GM21737 (cell line): Measurements from ENCODE around the gene TFIP11.

Experiments used
- ATAC-seq: cut with Tn5 transposase; IDR thresholded peaks from one replicate; pipeline ENCODE4 v1.9.1; 2021; ENCODE audit warnings: mild to moderate bottlenecking, moderate library complexity; ENCODE audit not compliant: unreplicated experiment

TFIP11 gene

DNA sequence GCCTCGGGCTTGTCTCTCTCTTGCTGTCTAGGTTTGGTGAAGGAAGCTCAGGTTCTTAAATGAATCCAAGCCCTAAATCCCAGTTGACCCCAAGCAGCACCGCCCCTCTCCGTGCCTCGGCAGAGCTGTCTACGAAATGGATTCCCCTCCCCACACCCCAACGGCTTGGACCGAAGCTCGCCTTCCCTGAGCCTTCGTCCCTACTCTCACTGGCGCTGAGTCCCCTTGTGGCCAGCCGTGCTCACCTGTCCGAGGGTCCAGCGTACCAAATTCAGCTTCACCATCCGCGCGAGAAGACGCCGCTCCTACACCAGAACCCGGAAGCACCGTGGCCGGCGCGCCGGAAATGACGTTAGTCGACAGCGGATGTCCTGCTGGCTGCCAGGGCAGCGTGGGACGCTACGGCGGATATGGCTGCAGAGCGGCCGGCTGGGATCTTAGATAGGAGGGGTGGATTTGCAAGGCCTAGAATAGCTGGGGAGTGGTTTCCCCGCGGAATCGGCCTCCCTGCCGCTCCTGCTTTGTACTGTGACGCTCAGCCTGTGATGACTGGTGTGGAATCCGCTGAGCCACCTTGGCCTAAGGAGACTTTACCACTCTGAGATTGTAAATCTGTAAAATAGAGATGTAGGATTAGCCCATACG, at the start of gene TFIP11:
TSS of gene TFIP11 (minus strand) at position 325 of the 645 bp plus-strand sequence. CDS start 2,201 bp downstream, outside the sequence.
- peak; percentile 95 for ATAC-seq

DNA sequence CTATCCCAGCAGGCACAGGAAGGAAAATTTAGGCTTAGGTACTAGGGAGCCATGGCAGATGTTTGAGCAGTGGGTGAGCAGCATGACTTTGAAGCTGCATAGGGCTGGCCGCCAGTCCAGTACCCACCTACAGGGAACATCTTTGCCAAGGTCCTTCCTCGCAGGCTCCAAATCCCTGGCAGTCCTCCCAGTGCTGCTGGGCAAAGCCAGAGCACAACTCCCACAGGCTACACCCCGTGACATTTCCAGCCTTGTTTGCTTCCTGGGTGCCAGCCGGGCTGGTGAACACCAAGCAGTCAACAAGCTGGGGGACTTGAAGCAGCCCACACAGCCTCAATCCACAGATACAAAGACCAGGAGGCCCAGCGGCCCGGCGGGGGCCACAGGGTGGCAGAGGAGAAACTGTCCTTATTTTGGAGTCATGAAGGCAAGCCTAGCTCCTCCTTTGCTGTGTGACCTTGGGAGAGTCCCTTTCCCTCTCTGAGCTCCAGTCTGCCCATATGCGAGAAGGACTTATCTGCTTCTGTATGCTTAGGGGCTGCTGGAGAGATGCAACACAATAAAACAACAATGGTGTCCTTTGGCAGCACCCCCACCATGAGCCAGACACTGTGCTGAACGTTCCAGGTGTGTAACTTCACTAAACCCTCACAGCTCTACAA, 49.6 kb upstream of the TFIP11 start:
- ATAC-seq, result no peak

DNA sequence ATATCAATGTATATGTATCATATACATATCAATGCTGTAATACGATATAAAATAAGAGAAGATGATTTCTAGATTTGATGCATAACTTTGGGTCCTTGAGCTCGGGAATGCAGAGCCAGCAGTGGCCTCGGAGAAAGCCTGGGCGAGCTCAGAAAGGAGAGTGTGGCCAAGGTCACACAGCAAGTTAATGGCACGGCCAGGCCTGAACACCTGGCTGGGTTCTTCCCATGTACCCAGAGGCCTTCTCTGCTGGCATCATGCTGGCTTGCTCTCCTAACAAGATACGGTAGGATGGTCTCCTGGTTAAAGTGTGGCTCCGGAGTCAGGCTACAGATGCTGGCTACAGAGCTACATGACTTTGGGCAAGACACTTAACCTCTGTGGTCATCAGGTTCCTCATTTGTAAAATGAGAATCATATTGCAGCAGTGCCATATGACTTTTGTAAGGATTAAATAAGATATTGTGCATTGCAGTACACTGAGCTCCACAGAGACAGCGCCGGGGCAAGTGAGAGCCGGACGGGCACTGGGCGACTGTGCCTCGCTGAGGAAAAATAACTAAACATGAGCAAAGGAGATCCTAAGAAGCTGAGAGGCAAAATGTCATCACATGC, 47.8 kb upstream of the TFIP11 start:
- ATAC-seq, result no peak

DNA sequence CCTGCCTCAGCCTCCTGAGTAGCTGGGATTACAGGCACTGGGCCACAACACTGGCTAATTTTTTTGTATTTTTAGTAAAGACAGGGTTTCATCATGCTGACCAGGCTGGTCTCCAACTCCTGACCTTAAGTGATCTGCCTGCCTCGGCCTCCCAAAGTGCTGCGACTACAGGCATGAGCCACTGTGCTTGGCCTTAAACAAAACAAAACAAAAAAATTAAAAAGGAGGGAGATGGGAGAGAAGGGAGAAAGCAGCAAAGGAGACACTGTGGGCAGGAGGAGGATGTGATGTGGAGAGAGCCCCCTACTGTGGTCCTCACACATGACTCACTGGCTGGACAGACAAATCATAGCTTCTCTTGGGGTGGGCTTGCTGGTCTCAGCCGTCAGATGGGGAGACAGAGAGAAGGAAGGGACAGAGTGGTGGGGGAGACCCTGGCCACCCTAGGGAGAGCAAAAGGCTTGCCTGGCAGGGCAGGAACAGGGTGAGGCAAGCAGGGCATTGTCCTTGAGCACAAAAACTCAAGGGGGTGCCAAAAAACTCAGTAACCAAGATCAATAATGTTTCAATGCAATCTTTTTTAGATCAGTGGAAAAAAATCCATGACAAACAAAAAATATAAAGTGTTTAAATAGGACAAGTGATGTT, 46.1 kb upstream of the TFIP11 start:
- no peak for ATAC-seq

DNA sequence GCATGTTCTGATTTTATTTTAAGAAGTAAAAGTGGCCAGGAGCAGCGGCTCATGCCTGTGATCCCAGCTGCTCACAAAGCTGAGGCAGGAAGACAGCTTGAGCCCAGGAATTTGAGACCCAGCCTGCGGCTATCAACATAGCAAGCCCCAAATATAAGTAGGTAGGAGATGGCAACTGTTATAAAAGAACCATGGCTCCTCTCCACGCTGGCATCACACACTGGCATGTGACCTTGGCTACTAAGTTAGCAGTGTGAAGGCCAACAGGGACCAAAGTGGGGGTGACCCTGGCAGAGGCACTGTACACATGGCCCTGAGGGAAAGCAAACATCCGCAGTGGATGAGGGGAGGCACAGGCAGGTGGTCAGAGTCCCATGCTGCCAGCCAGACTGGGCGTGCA, 44.6 kb upstream of the TFIP11 start:
- no peak for ATAC-seq

DNA sequence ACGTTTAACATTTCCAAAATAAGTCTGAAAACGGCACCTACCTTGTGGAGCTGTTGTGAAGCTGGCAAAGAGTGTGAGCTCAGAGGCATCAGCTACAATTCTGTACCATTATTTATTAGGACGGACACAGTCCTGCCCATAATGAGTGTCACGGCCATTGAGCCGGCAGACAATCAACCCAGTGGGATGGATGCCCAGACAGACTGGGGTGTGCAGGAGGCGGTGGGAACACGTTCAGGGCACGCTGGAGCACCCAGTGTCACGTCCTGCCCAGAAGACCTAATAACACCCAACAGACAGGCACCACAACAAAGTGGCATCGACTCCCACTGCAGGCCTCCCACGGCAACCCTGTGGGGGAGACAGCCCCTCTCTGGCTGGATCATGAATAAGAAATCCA, 43.2 kb upstream of the TFIP11 start:
- ATAC-seq, result no peak

DNA sequence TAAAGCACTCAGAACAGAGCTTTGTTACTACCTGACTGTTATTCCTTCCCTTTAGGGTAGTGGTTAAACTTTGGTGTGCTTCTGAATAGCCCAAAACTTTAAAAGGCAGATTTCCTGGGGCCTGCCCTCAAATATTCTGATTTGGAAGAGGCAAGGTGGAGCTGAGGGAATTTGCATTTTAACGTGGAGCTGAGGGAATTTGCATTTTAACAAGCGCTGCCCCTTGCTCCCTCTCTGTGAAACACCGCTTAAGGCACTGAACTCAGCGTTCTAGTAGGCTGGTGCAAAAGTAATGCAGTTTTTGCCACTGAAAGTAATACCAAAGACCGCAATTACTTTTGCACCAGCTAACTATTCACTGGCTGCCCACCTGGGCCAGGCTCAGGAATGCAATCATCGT, 42.7 kb upstream of the TFIP11 start:
- ATAC-seq, result no peak

DNA sequence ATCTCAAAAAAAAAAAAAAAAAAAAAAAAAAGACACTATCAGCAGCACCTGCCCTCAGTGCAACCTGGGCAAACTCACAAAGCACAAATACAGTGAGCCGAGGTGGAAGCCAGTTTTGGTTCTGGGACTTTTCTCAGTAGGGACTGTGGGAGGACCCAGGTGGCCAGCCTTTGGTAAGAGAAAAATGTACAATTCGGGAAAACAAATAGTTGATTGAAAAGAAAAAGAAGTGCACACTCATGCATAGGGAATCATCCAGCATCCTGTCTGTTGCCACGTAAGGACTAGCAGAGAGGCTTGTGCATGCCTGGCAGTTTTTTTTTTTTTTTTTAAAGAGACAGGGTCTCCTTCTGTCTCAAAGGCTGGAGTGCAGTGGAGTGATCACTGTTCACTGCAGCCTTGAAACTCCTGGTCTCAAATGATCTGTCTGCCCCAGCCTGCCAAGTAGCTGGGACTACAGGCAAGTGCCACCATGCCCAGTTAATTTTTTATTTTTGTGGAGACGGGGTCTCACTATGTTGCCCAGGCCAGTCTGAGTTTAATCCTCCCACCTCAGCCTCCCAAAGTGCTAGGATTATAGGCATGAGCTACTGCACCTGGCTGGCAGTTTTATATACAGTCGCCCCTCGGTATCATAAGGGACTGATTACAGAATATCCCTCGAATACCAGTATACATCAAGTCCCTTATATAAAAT, 40.9 kb upstream of the TFIP11 start:
- no peak for ATAC-seq

DNA sequence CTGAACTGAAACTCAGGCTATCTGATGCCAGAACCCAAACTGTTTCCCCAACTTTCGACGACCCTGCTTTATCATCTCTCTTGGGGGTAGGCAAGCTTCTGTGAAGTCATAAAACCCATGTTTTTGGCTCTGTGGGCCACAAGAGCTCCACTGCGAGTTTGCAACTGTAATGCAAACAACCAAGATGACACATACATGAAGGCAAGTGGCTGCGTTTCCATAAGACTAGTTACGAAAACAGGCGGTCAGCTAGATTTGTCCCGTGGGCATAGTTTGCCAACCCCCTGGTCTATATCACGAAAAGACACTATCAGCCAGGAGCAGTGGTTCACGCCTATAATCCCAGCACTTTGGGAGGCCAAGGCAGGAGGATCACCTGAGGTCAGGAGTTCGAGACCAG, 40.2 kb upstream of the TFIP11 start:
- no peak for ATAC-seq

DNA sequence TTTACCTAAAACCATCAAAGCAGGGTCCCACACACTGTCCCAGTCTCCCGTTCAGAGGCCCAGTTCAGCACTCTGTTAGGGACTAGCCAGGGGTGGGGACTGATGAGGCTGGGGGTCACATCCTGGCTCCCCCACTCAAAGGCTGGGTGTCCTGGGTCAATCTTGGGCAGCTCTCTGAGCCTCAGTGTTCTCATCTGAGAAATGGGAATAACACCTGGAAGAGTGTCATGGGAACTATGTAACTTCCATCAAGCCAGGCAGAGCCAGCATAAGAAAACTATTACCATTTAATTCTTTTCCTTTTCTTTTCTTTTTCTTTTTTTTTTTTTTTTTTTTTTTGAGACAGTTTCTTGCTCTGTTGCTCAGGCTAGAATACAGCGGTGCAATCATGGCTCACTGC, 39.3 kb upstream of the TFIP11 start:
- ATAC-seq, result no peak

DNA sequence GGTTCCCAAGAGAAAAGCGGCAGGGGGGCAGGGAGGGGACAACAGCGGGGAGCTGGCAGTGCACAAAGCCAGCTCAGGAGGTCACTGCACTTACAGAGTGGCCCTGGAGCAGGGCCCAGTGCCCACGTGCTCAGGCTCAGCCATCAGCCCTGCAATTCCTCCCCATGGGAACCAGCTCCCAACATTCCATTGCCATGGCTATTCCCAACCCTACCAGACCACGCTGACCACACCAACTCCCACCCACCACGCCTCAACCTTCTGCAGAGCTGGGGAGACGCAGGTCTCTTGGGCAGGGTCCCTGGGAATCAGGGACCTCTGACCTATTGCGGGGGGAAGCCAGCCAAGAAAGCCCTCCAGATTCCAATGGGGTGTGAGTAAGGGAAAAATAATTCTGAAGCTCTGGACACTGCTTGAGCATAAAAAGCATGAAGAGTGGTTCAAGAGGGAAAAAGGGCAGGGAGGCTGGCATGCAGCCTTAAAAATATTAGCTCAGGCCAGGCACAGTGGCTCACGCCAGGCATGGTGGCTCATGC, 38.3 kb upstream of the TFIP11 start:
- no peak for ATAC-seq

DNA sequence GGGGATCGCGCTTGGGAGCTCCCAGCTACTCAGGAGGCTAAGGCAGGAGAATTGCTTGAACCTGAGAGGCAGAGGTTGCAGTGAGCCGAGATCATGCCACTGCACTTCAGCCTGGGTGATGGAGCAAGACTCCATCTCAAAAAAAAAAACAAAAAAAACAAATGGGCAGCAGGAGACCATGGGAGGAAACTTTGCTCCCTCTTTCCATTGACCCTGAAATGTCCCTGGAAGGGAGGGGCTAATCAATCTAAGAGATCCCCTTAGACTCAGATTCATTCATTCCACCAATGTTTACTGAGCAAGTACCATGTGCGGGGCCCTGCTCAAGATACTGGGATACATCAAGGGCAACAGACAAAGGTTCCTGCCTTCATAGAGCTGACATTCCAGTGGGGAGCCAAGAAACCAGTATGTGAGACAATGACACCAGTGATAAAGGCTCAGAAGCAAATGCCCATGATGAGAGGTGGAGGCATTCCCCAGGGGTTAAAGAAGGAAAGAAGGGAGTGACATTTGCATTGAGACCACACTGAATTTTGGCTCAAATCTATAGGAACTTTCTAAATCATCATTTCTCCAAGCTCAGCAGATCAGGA, 37.7 kb upstream of the TFIP11 start:
- no peak for ATAC-seq

DNA sequence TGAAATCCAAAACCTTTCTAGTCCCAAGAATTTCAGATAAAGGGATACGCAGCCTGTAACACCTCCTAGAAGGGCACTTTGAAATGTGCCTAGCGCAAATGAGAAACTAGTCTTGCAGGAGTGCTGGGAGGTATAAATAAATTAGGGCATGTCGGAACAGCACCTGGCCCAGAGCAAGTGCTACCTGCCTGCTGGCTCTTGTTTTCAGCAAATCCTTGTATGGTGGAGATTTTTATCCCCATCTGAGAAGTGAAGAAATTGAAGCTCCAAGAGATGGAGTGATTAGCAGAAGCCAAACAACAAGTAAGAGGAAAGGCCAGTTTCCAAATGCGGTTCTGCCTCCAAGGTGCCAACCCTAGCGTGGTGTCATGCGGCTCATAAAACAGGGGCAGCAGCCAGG, 36.7 kb upstream of the TFIP11 start:
- no peak for ATAC-seq

DNA sequence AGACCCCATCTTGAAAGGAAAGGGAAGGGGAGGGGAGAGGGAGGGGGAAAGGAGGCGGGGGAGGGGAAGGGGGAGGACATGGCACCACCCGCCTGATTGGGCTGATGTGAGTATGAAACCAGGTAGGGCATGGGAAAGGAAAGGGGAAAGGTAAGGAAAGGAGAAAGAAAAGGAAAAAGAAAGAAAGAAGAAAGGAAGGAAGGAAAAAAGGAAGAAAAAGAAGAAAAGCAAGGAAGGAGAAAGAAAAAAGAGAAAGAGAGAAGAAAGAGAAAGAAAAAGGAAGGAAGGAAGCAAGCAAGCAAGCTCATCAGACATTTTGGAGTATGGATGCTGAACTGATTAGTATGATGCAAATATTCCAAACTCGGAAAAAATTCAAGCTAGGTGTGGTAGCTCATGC, 36.0 kb upstream of the TFIP11 start:
- no peak for ATAC-seq

DNA sequence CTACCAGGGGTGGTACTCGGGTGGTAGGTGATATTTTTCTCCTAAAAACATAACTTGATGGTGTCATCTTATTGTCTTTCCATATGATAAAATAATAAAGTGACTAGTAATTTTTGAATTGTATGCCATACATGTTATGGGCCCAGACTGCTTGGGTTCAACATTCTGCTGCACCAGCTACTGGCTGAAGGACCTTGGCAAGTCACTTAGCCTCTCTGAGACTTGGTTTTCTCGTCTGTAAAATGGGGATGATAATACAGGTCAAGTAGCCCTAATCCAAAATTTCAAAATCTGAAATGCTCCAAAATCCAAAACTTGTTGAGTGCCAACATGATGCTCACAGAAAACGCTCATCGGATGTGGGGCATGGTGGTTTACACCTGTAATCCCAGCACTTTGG, 35.6 kb upstream of the TFIP11 start:
- ATAC-seq, result no peak

DNA sequence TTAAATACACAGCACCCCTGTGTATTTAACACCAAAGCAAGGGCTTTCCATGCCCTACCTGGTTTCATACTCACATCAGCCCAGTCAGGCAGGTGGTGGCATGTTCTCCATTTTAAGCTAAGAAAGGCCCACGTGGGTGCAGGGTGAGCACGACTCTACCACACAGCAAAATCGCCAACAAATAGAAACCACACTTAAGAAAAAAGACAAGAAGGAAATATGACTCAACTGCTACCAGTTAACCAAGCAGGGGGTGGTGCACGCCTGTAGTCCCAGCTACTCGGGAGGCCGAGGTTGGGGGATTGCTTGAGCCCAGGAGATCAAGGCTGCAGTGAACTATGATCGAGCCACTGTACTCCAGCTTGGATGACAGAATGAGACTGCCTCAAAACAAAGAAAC, 35.2 kb upstream of the TFIP11 start:
- ATAC-seq, result no peak

DNA sequence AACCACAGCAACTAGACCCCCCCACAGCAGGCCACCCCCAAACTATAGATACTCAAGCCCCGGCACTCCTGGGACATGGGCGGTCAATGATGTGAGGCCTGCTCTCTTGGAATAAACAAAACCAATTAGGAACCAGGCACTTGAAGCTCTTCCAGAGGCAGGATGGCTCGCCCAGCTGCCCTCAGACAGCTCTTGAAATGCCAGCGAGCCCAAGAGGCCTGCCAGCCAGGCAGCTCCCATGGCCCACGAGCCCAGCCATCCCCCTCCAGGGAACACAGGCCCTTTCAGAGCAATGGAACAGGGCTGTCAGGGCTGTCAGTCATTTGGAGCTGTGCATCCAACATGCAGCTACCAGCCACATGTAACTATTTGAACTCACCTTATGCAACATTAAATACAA, 34.0 kb upstream of the TFIP11 start:
- ATAC-seq, result no peak

DNA sequence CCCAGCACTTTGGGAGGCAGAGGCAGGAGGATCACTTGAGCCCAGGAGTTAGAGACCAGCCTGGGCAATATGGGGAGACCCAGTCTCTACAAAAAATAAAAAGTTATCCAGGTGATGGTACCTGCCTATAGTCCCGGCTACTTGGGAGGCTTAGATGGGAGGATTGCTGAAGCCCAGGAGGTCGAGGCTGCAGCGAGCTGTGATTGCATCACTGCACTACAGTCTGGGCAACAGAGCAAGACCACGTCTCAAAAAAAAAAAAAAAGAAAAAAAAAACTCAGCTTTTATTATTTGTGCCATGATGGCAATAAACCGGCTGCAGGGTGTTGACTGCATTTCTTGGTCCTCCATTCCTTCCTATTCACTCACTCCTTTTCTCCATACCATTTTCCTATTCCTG, 33.6 kb upstream of the TFIP11 start:
- ATAC-seq, result no peak

DNA sequence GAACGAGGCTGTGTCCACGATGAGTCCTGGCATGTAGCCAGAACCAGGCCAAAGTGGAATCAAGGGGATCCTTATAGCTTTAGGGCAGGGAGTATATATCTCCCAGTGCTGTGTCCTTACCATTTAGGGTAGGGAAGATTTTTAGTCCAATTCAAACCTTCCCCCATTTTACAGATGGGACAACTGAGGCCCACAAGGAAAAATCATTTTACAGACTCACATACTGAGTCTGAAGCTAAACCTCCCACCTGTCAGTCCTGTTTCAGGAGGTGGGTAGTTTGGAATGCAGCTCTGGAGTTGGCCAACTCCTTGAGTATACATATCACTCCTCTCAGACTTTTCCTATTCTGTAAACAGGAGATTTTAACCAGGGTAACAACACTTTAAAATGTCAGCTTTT, 33.1 kb upstream of the TFIP11 start:
- no peak for ATAC-seq

DNA sequence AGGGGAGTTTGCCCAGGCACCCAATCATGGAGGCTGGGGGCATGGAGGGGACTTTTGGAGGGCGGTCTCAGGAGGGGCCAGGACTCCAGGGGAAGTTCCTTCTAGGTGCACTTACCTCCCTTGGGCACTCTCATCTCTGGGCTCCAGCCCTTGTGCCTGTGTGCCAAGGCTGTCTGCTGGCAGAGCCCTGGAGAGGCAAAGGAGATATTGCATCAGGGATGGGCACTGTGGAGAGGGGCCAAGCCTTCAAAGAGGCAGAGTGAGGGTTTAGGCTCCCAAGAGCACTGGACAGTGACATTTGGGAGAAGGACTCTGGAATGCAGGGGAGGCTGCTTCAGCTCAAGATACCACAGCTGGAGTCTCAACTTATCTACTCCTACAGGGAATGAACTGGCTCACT, 32.2 kb upstream of the TFIP11 start:
- no peak for ATAC-seq

DNA sequence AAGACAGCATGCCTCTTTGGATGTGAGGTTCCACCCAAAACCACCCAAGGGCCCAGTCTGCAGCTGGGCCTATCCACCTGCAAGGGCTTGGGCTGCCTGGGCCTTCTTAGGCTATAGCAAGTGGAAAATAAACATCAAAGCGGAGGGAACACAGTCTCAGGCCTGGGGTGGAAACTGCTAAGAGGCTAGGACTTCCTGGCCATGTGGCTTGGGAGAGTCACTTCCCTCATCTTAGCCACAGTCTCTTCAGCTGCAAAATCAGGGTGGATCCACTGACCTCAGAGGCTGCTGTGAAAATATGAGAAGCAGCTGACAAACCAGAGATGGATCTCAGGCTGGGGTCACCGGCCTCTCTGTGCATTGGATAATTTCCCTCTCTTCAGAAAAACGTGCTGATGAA, 30.6 kb upstream of the TFIP11 start:
- ATAC-seq, result no peak
